Uterus (tissue), 2 donors: Measurements from ENCODE around the gene LHX2.

ENCODE experiments used
- CTCF ChIP-seq, 4 experiments: fragments of 200-600 bp in 2 of 4; fragments of 450-650 bp in 2 of 4; sonication (generic) in 2 of 4; IDR thresholded peaks; one replicate each; pipeline ENCODE4 v1.5.1; 2016 to 2019; ENCODE audit warnings: antibody characterized with exemption in 4 of 4, mild to moderate bottlenecking in 2 of 4, moderate library complexity in 1 of 4
- POLR2A ChIP-seq, 2 donors: fragments of 450-650 bp; IDR thresholded peaks; one replicate each; pipeline ENCODE4 v1.6.1; 2016; ENCODE audit warnings: antibody characterized with exemption in 2 of 2, mild to moderate bottlenecking in 1 of 2, moderate library complexity in 1 of 2

- TF ChIP-seq POLR2A (IDR thresholded peaks at IDR 0.05) = no peak
- no peak for TF ChIP-seq CTCF (IDR thresholded peaks at IDR 0.05)
Measured at GRCh38 chr9:124024107-124024506, 12.5 kb downstream of the LHX2 start.
